ENCODE data around the gene NCKAP5. TPM values are rescaled to one million over a fixed set of nuclear protein-coding genes. Genes with fewer than 3 reads are reported as not detected.

NCKAP5 gene
- total RNA-seq, 1 donor from 2014 or later: 0.20 TPM

- Mint-ChIP-seq H3K27me3 (ENCODE audit: unreplicated experiment) (no peaks in the 10 kb centered on the region), H3K27ac (ENCODE audit: unreplicated experiment) (no peak overlapping the region), H3K4me1 (ENCODE audit: low read depth, unreplicated experiment) (no peaks in the 10 kb centered on the region), H3K4me3 (ENCODE audit: unreplicated experiment) (no peak overlapping the region), H3K36me3 (ENCODE audit: unreplicated experiment) (no peaks in the 10 kb centered on the region), H3K9me3 (ENCODE audit: unreplicated experiment) (no peaks in the 10 kb centered on the region)
- no peak for DNase-seq
- no peak for TF ChIP-seq CTCF (IDR thresholded peaks at IDR 0.05; ENCODE audit: partially characterized antibody, unreplicated experiment)
These were observed 463.4 kb downstream of the NCKAP5 start for GRCh38 chr2:133104871-133105270.

GRCh38 chr2:133098787-133099186 is 469.5 kb downstream of the NCKAP5 start:
- Mint-ChIP-seq H3K36me3 (ENCODE audit: unreplicated experiment) (no peaks in the 10 kb centered on the region), H3K4me1 (ENCODE audit: low read depth, unreplicated experiment) (no peaks in the 10 kb centered on the region), H3K27me3 (ENCODE audit: unreplicated experiment) (peaks cover 2% of the 10 kb centered on the region), H3K9me3 (ENCODE audit: unreplicated experiment) (no peaks in the 10 kb centered on the region), H3K4me3 (ENCODE audit: unreplicated experiment) (no peak overlapping the region), H3K27ac (ENCODE audit: unreplicated experiment) (no peak overlapping the region)
- DNase-seq: no peak
- no peak for TF ChIP-seq CTCF (IDR thresholded peaks at IDR 0.05; ENCODE audit: partially characterized antibody, unreplicated experiment)

- no peak for DNase-seq
- no peak for TF ChIP-seq CTCF (IDR thresholded peaks at IDR 0.05; ENCODE audit: partially characterized antibody, unreplicated experiment)
- H3K9me3 Mint-ChIP-seq (ENCODE audit: unreplicated experiment): no peaks in the 10 kb centered on the region
- H3K36me3 Mint-ChIP-seq (ENCODE audit: unreplicated experiment): no peaks in the 10 kb centered on the region
- H3K27ac Mint-ChIP-seq (ENCODE audit: unreplicated experiment): no peak overlapping the region
- no peak overlapping the region for H3K4me3 Mint-ChIP-seq (ENCODE audit: unreplicated experiment)
- H3K27me3 Mint-ChIP-seq (ENCODE audit: unreplicated experiment): peaks cover 2% of the 10 kb centered on the region
- H3K4me1 Mint-ChIP-seq (ENCODE audit: low read depth, unreplicated experiment): no peaks in the 10 kb centered on the region
These were observed 470.6 kb downstream of the NCKAP5 start for GRCh38 chr2:133097666-133098065.

- Mint-ChIP-seq H3K36me3 (ENCODE audit: unreplicated experiment) (no peaks in the 10 kb centered on the region), H3K27me3 (ENCODE audit: unreplicated experiment) (peaks cover 1% of the 10 kb centered on the region), H3K9me3 (ENCODE audit: unreplicated experiment) (no peaks in the 10 kb centered on the region), H3K27ac (ENCODE audit: unreplicated experiment) (no peak overlapping the region), H3K4me1 (ENCODE audit: low read depth, unreplicated experiment) (no peaks in the 10 kb centered on the region), H3K4me3 (ENCODE audit: unreplicated experiment) (no peak overlapping the region)
- no peak for TF ChIP-seq CTCF (IDR thresholded peaks at IDR 0.05; ENCODE audit: partially characterized antibody, unreplicated experiment)
- no peak for DNase-seq
These were observed 475.7 kb downstream of the NCKAP5 start for GRCh38 chr2:133092571-133092970.

GRCh38 chr2:133090358-133090757 is 477.9 kb downstream of the NCKAP5 start:
- H3K27ac Mint-ChIP-seq (ENCODE audit: unreplicated experiment): no peak overlapping the region
- no peak overlapping the region for H3K4me3 Mint-ChIP-seq (ENCODE audit: unreplicated experiment)
- no peaks in the 10 kb centered on the region for H3K36me3 Mint-ChIP-seq (ENCODE audit: unreplicated experiment)
- H3K9me3 Mint-ChIP-seq (ENCODE audit: unreplicated experiment): no peaks in the 10 kb centered on the region
- H3K4me1 Mint-ChIP-seq (ENCODE audit: low read depth, unreplicated experiment): peaks cover 4% of the 10 kb centered on the region
- no peaks in the 10 kb centered on the region for H3K27me3 Mint-ChIP-seq (ENCODE audit: unreplicated experiment)
- TF ChIP-seq CTCF (IDR thresholded peaks at IDR 0.05; ENCODE audit: partially characterized antibody, unreplicated experiment): no peak
- no peak for DNase-seq
